A673 (cell line): ENCODE data around the gene PHB1.

Source experiments
- CTCF ChIP-seq: fragments of 300-800, 200-600 bp; sonication (generic); conservative IDR thresholded peaks from 2 replicates; pipeline ENCODE4 v1.5.1; 2017; ENCODE audit warnings: low read depth, mild to moderate bottlenecking, antibody characterized with exemption, low read length, moderate library complexity, mixed read lengths
- EZH2 ChIP-seq: fragments of 200-600 bp; sonication (generic); IDR thresholded peaks from 2 replicates; pipeline ENCODE4 v1.6.1; 2017; ENCODE audit warnings: borderline replicate concordance, low read depth, mild to moderate bottlenecking, mixed read lengths, antibody characterized with exemption, low read length; ENCODE audit not compliant: poor library complexity, severe bottlenecking

GRCh38 chr17:49435671-49436029 lies 21.0 kb upstream of the PHB1 start:
- TF ChIP-seq EZH2: no peak
- TF ChIP-seq CTCF: no peak
